Stimulated activated CD4-positive, alpha-beta T cell treated with anti-CD3 and anti-CD28 coated beads, Interleukin-1b, Interleukin-23, amount 100 ng/mL, for 1 hour (primary cell): ENCODE results near the gene ARVCF.

ENCODE experiments used
- DNase-seq, 2 donors: peaks; one replicate each; pipeline ENCODE4 v3.0.0-alpha.2; 2020; ENCODE audit warnings: low read depth in 2 of 2

Gene ARVCF

DNA sequence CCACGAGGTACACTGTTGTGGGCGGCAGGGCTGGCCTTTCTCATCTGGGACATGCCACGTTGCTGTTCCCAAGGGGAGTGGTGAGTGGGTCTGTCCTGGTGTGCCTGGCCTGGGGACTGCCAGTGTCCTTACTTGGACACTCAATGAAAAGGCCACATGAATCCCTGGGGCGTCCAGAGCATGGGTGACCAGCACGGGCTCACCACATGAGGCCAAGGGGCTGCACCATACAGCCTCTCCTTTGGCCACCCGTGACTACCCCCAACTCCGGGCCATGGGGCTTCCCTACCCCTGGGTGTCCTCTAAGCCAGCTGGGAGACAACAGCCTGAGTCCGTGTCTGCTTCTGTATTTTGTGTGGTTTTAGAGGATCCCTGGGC is 54.8 kb downstream of the ARVCF start:
- no peak for DNase-seq

DNA sequence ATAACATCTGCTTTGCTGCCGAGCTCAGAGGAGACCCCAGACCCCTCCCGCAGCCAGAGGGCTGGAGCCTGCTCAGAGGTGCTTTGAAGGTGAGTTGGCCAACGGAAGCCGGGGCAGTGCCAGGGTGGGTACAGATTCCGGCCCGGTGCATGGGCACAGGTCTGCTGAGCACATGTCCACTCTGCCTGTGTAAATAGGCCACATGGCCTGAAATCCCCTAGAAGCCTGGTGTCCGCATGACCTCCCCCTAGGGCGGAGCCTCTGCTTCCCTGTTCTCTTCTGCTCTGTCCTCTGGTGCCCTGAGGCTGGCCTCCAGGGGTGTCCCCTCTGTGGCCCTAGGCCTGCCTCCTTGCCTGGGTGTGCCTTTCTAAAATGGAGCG is 55.4 kb downstream of the ARVCF start:
- DNase-seq: no peak

DNA sequence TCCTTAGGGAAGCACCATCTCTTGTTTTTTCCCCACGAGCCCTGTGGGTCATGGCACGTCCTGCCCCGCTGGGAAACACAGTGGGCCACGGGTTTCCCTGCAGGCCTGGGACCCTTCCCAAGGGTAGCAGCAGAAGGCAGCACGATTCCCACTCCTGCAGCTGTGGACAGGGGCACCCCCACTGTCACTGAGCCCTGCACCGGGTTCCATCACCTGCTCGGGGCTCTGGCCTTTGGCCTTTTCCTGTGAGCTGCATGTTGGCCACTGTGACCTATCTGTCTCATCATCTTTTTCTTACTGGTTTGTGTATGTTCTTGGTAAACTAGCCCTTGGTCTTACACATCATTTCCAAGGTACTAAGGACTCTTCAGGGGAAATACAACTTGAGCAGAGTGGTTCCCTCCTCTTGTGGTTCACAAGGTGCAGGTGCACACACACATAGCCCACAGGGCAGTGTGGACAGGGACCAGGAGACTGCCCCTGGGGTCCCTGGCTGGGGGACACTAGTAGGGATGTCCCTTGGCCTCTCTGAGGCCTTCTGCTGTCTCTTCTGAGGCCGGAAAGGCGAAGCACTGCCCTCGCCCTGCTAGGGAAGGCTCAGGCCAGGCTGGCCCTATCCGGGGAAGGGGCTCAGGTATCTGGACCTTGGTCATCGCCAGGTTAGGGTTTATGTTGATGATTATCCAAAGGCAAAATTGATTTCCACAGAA is 56.0 kb downstream of the ARVCF start:
- no peak for DNase-seq

DNA sequence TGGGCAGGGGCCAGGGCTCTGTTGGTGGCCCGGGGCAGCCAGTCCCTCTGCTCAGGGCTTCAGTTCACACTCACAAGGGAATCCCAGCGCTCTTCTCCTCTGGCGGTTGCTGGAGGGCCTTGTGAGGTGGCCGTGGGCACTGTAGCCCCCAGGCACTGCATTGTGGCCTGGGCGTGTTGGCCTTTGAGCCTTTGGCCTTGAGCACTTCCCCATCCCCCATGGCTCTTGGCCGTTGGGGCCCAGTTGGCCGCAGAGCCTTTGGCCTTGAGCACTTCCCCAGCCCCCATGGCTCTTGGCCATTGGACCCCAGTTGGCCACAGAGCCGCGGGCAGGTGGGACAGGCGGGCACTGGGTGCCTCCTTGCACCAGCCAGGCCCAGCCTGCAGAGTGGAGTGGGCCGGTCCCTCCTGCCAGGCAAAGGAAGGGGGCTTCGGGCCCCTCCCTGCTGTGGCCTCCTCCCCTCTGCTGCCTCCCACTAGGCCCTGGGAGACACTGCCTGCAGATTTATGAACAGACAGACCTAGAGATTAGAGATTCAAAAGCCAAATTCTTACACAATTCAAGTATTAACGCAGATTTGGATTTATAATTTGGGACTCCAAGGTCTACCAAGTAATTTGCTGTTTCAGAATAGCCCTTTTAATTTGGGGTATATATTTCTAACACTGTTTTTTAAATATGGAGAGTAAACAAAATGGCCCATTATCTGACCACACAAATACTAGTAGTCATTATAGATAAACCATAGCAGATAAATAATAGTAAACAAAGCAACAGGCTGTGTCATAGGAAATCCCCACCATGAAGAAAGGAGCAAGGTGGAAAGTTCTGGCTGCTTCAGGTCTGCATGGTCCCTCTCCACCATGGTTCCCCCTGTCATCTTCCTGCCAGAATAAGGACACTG is 56.8 kb downstream of the ARVCF start:
- DNase-seq: no peak

DNA sequence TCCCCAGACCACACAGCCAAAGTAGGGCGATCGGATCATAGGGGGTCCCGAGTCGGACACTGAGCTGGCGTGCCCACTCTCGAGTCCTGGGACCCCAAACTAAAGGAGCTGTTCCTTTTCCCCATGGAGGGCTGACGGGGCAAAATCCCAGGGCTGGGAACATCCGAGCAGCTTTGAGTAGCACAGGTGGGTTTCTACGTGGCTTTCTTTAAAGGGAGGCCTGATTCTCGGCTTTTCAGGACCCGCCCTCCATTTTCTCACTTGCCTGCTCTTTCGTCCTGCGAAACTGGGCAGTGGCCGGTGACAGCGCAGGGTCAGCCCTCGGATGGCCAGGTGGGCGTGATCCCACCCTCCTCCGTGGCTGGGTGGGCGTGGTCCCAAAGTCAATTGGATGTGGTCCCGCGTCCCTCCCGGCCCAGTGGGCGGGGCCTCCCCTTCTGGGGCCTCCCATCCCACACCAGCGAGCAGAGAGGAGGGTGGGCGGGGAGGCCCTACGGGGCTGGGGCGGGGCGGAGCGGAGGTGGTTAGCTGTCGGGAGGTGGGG is 57.5 kb downstream of the ARVCF start:
- no peak for DNase-seq

DNA sequence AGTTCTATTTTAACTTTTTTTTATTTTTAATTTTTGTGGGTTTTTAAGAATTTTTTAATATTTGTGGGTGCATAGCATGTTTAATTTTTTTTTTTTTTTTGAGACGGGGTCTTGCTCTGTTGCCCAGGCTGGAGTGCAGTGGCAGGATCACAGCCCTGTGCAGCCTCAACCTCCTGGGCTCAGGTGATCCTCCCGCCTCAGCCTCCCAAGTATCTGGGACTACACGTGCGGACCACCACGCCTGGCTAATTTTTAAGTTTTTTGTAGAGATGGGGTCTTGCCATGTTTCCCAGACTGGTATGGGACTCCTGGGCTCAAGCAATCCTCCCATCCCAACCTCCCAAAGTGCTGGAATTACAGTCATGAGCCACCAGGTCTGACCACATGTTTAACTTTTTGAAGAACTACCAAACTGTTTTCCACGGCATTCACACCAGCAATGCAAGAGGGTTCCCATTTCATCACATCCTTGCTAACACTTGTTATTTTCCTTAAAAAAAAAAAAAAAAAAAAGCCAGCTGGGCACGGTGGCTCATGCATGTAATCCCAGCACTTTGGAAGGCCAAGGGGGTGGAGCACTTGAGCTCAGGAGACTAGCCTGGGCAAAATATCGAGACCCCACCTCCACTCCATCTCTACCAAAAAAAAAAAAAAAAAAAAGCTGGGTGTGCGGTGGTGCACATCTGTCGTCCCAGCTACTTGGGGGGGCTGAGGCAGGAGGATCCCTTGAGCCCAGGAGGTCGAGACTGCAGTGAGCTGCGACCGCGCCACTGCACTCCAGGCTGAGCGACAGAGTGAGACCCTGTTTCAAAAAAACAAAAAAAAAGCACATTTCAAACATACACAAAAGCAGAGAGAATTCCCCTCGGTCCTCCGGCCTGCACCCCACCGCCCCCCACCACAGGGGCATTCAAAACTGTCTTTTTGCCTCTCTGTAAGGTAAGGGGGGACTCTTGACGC is 58.3 kb downstream of the ARVCF start:
- no peak for DNase-seq

DNA sequence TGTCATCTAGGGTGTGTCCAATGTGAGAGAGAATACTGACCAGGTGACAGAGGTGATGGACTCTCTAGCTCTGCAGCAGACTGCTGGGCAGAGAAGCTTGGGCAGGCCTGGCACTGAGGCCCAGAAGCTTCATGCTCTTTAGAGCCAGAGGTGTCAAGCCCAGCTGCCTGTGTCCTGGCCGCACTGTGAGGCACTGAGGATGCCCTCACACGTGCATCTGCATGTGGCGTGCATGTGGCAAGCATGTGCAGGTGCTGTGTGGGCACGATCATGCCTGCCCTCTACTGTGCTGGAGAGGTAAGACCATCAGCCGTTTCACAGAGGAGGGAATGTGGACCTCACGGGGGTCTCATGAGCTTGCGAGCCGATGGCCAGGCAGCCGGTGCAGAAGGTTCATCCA is 59.2 kb downstream of the ARVCF start:
- no peak for DNase-seq

DNA sequence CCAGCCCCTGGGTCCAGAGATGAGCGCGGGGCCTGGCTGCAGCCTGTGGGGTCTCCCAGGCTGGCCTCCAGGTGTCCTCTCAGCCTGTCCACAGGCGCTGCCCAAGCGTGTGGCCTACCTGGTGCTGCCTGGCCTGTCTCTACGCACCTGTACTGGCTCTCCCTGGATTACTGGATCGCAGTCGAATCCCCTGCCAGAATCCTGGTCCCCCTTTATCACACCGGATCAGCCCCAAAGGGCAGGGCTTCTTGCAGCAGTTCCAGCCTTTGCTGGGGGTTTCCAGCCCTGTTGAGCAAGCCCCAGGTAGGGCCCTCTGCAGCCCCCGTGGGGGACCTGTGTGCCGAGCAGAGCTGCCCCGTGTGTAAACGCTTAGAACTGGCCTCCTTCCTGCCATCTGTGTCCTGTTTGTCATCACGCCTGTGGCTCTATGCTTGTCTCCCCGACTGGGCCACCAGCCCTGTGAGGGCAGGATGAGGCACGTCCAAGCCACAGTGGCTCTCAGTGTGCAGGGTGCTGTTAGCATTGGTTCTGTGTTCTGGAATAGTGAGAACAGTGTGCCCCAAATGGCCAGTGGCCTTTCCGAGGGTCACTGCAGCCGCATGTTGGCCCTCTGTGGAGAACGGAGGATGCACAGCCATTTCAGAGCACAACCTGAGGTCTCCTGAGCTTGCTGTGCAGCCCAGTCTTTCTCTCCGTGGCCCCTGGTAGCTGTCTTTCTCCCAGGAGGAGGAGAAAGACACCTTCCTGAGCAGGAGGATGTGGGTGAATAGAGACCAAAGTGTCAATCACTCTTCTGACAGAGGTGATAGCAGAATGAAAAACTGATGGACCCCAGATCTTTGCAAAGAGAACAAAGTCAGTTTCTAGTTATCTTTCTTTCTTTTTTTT is 61.1 kb downstream of the ARVCF start:
- no peak for DNase-seq

DNA sequence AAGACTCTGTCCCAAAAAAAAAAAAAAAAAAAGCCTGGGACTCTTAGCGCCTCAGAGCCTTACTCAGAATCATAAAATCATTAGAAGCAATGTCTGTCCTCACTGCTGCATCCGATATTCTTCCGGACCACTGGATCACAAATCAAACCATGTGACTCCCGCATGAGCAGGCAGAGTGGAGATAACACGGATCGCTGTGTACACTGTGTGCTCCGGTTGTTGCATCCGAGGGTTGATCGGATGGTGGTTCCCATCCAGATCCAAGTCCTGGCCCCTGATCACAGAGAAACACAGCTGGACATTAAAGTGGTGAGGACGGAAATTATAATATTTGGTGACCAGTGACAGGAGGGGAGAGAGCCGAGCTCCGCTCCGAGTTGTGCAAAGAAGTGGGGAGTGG is 65.3 kb downstream of the ARVCF start:
- no peak for DNase-seq

DNA sequence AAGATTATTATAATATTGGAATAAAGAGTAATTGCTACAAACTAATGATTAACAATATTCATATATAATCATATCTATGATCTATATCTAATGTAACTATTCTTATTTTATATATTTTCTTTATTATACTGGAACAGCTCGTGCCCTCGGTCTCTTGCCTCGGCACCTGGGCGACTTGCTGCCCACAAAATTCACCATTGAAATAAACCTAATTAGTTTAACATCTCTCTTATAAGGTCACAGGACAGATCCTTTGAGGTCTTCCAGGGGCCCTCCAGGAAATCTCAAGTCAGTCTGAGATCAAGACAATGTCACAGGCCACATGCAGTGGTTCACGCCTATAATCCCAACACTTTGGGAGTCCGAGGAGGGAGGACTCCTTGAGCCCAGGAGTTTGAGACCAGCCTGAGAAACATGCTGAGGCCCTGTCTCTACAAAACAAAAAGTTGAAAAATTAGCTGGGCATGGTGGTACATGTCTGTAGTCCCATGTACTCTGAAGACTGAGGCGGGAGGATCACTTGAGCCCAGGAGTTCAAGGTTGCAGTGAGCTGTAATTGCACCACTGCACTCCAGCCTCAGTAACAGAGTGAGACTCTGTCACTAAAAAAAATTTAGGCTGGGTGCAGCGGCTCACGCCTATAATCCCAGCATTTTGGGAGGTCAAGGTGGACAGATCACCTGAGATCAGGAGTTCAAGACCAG is 68.4 kb downstream of the ARVCF start:
- DNase-seq: no peak

DNA sequence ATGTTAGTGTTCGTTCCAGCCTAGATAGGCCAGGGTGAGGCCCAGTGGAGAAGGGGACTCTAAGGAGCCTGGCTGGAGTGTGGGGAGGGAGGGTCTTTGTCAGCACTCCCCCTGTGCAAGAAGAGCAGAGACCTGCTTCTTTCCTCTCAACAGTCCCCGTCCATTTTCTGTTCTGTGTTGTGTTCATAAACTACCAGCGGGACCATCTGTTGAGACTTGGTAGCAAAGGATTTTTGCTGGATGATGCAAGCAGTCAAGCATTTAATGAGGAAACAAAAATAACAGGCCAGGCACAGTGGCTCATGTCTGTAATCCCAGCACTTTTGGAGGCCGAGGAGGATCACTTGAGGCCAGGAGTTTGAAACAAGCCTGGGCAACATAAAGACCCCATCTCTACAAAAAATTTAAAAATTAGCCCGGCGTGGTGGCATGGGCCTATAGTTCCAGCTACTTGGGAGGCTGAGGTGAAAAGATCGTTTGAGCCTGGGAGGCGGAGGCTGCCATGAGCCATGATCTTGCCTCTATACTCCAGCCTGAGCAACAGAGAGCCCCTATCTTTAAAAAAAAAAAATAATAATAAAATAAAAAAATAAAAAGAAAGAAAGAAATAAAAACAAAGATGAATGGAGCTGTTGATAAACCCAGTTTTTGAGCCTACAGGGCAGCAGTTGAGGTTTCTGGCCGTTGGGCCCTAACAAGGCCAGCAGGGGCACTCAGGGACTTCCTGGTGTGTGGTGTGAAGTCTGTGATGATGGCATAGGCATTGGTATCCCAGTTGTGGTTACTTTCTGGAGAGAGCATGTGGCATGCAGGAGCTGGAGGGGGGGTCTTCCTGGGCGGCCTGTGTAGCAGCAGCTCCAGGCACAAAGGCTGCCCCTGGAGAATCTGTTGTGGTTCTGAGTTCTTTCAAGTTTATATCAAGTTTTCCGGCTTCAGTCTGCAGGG is 73.3 kb downstream of the ARVCF start:
- no peak for DNase-seq

DNA sequence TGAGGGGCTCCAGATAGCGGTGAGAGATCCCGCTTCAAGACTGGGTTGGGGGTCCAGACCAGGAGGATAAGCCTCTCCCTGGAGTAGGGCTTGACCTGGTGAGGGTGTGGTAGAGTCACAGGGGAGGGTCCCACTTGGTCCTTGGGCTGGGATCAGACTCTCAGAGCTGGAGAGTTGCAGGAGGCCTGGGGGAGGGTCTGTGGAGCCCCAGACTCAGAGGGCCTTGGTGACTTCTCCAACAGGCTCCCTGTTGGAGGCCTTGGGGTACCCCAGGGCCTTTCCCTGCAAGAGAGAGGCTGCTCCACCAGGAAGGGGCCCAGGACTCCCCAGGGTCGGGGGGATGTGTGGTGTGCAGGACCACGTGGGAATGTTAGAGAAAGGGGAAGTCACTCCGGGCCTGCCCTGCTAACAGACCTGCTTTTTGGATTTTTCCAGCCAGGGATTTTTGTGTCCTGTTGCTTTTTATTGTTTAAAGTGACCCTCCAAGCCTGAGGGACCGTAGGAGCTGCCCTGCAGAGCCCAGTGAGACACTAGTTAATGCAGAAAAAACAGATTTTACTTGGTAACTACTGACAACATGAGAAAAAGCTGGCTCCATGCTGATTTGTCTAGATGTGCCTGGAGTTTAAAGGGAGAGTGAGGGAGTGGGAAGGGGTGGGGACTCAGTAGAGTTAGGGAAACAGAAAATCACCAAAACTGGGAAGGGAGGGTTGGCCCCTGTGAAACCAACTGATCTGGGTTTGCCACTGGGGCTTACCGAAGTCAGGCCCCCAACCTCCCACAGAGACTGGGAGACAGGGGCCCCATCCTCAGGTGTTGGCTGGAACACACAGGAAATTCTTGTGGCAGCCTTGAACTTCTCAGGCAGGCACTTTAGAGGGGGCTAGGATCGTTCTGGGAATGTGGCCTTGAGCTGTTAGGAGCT is 74.2 kb downstream of the ARVCF start:
- DNase-seq: no peak

DNA sequence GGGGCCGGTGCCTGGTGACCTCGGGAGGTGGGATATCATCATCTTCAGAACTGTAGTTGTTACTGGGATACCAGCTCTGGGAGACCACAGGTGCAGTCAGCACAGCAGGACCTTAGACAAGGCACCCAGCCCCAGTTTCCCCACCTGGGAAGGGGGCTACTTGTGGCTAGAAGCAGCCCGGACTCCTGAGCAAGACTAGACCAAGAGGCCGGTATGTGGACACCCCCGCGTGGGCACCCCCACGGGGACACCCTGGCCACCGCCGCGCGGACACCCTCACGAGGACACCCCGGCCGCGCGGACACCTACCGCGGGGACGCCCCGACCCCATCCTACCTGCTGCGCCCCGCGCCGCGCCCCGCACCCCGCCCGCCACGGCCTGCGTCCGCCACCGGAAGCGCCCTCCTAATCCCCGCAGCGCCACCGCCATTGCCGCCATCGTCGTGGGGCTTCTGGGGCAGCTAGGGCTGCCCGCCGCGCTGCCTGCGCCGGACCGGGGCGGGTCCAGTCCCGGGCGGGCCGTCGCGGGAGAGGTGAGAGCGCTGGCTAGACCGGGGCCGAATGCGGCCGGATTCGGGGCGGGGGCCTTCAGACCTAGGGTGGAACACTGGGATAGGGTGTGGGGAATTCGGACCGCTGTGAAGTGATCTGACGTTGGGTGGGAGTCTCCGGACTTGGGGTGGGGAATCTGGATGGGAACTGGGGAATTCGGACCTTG is 75.1 kb downstream of the ARVCF start, which contains the start of the genes COMT and TXNRD2:
TSS of gene COMT (plus strand) at position 408 of the 718 bp plus-strand sequence. CDS start 20,755 bp downstream, outside the sequence.
TSS of gene TXNRD2 (minus strand) at position 454 of the 718 bp plus-strand sequence. CDS start at position 439, 15 bp downstream.
- peak; percentile 34 to 43 for DNase-seq

DNA sequence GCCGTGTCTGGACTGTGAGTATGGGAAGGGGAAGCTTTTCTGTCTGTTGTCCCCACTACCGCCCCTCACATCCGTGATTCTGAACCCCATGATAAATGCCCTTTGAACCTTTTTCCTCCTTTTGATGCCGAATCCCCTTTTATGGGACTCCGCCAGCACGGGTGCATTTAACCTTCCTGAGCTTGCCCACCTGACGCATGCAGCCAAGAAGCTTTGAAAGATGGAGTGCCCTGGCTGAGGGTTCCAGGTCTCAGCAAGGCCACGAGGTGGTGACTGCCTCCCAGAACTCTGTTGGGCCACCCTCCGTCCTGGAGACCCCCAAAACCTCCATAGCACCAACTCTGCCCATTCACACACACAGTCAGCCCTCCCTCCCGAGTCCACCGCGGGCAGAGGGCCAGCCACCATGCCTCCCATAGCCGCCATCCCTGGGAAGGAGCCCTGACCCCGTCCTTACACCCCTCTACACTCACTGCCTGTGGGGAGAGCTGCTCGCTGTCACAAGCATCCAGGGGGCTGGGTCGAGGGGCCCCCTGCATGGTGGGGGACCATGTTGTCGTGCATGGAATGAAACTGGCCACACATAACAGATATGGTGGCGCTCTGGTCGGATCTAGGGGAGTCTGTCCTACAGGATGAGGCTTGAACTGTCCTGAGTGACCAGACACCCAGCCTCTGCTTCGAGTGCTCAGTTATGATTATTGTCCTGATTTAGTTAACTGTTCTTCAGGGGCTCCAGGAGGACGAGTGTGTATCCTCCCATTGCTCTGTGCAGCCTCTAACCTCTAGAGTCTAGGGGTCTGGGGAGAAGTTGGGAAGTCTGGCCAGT is 75.9 kb downstream of the ARVCF start:
- DNase-seq: no peak

DNA sequence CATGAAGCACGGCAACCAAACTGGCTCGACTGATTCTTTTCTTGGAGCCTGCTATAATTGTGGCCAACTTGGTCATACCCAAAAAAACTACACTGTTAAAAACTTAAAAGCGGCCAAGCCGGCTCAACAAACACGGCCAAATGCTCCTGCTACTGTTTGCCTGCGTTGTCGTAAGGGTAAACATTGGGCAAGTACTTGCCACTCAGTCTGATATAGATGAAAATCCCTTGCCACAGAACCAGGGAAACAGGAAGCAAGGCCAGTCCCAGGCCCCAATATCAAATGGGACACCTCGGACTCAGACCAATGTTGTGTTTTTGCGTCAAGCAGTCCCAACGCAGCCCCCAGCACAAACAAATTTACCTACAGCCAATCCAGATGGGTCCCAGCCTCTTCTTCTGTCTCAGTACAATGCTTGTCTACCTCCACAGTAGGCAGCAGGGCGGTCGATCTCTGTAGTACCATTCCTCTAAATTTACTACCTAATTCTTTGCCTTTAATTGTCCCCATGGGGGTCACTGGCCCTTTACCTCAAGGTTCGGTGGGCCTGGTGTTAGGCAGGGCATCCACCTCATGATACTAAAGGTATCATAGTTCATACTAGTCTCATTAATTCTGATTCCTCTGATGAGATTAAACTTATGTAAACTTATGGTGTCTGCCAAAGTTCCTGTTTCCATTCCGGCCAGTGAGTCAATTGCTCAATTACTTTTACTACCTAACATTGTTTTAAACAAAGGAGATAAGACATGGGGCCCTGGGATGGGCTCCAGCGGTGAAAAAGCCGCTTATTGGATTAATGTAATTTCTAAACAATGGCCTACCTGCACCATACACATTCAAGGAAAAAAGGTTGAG is 78.8 kb downstream of the ARVCF start:
- no peak for DNase-seq
